ENCODE measurements around the gene LIPG.

LIPG gene

DNA sequence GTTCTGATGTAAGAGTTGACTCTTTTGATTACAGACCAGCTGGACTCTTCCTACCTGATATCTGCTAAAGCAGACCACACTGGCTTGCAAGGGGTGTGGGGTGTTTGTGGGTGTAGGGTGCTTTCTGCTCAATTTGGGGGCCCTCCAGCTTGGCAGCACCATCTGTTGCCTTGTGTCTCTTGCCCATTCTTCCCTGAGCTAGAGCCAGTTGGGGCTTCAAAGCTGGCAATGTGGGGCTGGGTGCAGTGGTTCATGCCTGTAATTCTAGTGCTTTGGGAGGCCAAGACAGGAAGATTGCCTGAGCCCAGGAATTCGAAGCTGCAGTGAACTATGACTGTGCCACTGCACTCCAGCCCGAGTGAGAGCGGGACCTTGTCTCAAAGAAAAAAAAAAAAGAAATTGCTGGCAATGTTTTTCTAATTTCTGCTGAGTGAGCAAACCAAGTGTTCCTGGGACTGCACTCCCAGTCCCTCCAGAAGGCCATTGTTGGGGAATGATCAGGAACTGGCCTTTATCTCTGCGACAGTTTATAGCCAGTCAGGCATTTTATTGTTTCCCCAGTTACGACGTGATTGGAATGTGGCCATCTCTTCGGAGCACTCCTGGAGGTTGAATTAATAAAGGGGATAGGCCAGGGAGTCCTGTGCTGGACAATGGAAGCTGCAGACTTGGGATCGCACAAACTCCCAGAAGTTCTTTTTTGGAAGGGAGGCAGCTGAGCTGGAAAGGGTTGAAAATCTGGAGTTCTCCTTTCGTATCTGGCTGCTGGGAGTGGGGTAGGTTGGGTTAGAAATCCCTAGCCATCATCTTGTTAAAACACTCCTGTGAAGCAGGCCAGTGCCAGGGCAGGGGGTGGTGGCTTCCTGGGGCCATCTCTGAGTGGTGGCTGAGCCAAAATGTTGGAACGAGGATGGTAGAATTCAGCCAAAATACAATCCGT lies 57.2 kb downstream of the LIPG start:
- TF ChIP-seq, protein P1, sequence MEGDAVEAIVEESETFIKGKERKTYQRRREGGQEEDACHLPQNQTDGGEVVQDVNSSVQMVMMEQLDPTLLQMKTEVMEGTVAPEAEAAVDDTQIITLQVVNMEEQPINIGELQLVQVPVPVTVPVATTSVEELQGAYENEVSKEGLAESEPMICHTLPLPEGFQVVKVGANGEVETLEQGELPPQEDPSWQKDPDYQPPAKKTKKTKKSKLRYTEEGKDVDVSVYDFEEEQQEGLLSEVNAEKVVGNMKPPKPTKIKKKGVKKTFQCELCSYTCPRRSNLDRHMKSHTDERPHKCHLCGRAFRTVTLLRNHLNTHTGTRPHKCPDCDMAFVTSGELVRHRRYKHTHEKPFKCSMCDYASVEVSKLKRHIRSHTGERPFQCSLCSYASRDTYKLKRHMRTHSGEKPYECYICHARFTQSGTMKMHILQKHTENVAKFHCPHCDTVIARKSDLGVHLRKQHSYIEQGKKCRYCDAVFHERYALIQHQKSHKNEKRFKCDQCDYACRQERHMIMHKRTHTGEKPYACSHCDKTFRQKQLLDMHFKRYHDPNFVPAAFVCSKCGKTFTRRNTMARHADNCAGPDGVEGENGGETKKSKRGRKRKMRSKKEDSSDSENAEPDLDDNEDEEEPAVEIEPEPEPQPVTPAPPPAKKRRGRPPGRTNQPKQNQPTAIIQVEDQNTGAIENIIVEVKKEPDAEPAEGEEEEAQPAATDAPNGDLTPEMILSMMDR (conservative IDR thresholded peaks at IDR 0.05; ENCODE audit: low read length), result no peak
- H3K4me3 ChIP-seq (ENCODE audit: low read length), result no peak overlapping the region
- no peak for DNase-seq (ENCODE audit: low read depth)

DNA sequence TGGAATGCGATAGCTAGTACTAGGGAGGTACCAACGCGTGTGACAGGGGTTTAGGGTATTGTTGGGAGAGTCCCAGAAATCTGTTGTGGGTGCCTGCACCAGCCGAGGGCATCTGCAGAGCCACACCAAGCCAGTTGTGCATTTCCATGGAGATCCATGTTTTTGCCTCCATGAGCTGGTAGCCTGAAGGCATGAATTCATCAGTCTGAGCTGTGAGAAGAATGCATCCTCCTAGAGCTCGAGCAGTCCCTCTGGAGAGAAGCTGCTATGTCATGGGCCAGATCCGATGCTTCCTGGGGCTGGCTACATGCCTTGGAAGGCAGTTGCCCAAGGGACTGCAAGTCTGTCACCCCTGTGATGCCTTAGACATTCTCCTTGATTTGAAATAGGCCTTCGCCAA lies 57.9 kb downstream of the LIPG start:
- peak; percentile 6 for DNase-seq (ENCODE audit: low read depth)
- TF ChIP-seq, protein P1 (conservative IDR thresholded peaks at IDR 0.05; ENCODE audit: low read length), result no peak
- H3K4me3 ChIP-seq (ENCODE audit: low read length), result no peak overlapping the region

DNA sequence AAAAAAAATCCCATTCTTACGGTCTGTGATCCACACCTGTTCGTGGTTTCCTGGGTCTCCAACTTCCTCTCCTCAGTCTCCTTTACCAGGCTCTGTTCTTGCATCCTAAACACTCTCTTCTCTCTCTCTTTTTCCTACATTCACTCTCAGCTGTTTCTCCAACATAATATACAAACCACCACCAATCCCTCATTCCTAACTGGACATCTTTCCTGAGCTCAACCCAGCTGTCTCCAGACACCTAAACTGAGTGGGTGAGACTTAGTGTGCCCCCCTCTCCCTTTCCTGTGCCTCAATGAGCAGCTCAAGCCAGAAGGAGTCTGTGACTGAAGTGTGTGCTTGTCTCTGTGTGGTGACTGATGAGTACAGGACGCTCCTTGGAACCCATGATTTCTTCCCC lies 59.4 kb downstream of the LIPG start:
- H3K4me3 ChIP-seq (ENCODE audit: low read length), result no peak overlapping the region
- TF ChIP-seq, protein P1 (conservative IDR thresholded peaks at IDR 0.05; ENCODE audit: low read length), result no peak
- no peak for DNase-seq (ENCODE audit: low read depth)

DNA sequence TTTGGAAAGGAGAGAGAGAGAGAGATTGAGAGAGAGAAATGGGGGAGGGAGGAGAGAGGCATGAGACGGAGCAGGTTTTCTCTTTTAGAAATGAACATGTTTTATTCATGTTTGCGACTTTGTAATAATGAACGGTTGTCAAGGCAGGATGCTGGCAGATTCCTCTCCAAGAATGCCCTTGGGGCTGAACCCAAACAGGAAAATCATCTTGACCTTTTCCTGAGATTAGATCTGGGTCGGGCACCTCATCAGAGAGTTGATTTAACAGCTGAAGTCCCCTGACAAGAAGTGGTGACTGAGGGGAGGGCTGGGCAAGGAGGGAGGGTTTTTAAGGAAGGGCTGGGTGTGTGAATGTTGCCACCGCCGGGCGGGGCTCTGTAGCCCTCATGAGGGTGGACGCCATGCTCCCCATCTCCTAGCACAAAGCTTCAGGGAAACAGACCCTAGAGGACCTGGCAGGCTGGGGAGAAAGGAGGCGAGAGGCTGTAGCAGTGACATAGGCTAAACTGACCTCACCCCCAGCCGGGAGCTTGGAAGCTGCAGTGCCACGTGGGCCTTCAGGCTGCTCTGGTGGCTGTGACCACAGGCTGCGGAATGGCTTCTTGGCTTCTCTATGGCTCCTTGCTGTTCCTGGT lies 60.0 kb downstream of the LIPG start:
- no peak overlapping the region for H3K4me3 ChIP-seq (ENCODE audit: low read length)
- TF ChIP-seq, protein P1 (conservative IDR thresholded peaks at IDR 0.05; ENCODE audit: low read length), result no peak
- DNase-seq (ENCODE audit: low read depth), result no peak

DNA sequence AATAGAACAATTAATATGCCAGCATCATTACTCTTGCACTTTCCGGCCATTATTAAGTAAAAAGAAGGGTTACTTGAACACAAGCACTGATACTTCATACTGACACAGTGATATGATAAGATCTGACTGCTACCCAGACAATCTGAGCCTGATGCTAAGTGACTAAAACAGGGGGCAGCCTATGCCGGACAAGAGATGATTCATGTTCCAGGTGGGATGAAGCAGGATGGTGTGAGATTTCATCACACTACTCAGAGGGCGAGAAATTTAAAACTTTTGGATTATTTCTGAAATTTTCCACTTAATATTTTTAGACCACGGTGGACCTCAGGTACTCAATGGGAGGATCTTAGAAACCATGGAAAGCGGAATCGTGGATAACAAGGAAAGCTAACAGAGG lies 61.7 kb downstream of the LIPG start:
- DNase-seq (ENCODE audit: low read depth), result no peak
- no peak overlapping the region for H3K4me3 ChIP-seq (ENCODE audit: low read length)
- TF ChIP-seq, protein P1 (conservative IDR thresholded peaks at IDR 0.05; ENCODE audit: low read length), result no peak

DNA sequence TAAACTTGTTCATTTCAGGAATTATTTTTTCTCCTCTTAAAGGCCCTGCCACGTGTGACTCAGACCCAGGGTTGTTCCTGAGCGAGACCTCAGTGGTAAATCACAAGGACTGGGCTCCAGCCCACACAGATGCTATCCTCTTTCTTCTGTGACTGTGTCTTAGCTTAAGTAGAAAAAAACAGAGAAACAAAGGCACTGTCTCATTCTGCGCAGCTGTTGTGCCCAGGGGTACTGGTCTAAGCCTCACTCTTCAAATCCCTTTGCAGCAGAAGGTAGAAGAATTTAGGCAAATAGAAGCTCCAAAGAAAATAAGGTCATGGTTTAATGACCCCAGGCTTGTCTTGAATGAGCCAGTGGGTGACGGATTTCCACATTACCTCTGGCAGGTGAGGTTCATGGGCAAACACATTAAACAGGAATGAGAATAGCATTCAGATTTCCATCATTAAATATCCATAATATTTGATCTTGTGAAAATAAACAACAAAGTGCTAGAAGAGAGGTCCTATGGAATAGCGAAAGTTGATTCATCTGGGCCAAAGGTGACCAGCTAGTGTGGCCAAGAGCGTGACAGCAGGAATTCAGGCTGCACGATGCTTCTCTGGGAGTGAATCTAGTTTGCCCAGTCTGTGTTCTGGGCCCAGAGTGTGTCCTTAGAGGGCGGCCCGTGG lies 63.3 kb downstream of the LIPG start:
- DNase-seq (ENCODE audit: low read depth), result no peak
- TF ChIP-seq, protein P1 (conservative IDR thresholded peaks at IDR 0.05; ENCODE audit: low read length), result no peak
- H3K4me3 ChIP-seq (ENCODE audit: low read length), result no peak overlapping the region
